Activated CD4-positive, alpha-beta T cell treated with anti-CD3 and anti-CD28 coated beads, Interleukin-2, amount 50 U/mL, for 48 hours (primary cell): ENCODE measurements around the gene OR51Q1.

Experiments
- DNase-seq, 2 experiments: peaks; one replicate each; pipeline ENCODE4 v3.0.0-alpha.2; 2020

The OR51Q1 gene

GRCh38 chr11:5421811-5422210, at the start of gene OR51Q1:
Gene OR51Q1 (plus strand): TSS chr11:5422111. CDS start chr11:5422201, 90 bp downstream.
- DNase-seq: no peak

DNA sequence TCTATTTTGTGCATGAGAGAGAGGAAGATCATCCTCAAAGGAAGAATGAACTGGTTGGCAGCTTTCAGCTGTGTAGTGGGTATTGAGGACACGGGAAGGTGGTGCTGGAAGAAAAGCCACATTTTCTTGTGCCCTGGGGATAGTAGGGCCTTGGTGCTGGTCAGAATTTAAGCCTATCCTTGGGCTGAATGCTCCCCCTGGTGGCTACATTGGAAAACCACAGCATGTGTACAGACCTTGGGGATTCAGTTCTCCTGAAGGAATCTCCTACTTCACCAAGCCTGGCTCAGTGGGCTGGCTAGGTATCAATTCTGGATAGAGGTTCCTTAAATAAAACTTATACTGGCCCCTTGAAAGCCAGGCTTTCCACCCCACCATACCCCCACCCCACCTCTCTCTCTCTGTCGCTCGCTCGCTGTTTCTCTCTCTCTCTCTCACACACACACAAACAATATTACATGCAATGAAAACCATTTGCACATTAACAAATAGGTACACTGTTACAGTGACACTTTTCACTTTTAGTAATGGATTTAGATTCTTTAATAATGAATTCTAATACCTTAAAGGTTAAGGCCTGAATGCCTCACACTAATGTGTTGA, 41.1 kb upstream of the OR51Q1 start:
- DNase-seq: peak; percentile 31 to 44

GRCh38 chr11:5383576-5383975, 38.3 kb upstream of the OR51Q1 start, which contains the start of gene OR51M1:
Gene OR51M1 (plus strand): TSS chr11:5383812. CDS start chr11:5389399, 5,587 bp downstream.
- no peak for DNase-seq

DNA sequence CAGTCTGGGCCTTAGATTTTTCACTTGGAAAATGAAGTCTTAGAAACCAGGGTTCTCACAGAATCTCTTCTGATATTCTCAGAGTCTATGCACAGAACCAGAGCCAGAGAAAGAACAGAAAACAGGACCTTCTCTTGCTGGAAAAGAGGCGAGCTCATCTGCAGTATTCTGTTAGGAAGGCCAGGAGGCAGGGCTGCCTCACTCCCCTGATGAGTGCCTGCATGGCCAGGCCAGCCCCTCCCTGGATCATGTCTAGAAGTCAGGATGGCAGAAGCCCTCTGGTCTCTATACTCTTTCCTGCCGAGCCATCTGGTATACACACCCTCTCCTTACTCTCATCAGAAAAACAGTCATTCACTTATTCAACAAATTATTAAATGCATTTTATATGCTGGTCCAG, 37.6 kb upstream of the OR51Q1 start:
- DNase-seq: no peak

DNA sequence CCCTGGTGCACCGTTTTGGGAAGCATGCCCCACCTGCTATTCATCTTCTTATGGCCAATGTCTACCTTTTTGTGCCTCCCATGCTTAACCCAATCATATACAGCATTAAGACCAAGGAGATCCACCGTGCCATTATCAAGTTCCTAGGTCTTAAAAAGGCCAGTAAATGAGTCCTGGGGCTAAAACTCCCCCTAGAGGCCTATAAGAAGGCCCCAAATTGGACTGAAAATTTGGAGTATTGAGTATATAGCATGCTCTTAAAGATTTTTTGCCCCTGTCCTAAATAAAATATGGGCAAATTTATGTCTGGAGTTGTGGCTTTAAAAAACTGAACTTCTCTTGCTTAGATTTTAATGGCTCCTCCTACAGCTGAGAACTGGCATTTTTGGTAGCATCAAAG, 31.7 kb upstream of the OR51Q1 start:
- DNase-seq: no peak

DNA sequence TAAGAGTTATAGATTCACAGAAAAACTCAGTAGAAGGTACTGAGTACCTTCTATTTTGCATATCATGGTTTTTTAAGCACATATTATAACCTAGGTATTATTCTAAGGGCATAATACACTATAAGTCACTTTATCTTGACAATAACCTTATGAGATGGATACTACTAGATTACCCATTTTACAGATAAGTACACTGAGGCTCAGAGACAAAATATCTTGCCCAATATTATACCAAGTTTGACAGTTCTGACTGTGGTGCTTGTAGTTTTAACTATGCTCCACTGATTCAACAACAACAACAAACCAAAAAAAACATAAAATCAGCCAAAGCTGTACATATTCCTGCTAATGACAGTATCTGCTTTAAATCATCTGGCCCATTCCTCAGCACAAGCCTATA, 27.8 kb upstream of the OR51Q1 start:
- no peak for DNase-seq

DNA sequence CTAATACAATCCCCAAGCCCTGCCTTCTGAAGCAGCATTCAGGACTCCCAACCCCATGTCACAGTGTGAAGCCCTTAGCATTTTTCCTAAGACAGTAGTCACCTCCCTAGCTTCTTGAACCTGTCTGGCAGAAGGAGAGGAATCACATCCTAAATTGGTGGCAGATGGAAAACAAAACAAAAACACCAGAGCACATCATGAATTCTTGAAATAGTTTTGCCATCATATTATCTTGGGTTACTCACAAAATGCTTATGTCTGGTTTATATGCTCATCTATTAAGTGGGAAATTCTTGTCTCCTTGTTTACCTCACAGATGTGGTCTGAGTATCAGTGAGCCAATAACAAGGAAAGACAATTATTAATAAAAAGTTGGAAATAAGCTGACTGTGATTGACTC, 23.0 kb upstream of the OR51Q1 start:
- no peak for DNase-seq

- DNase-seq: no peak
Observed at GRCh38 chr11:5405173-5405572, 16.7 kb upstream of the OR51Q1 start.

- DNase-seq: no peak
Observed at GRCh38 chr11:5420993-5421392, 918 bp upstream of the OR51Q1 start.

GRCh38 chr11:5423131-5423530, 1.2 kb downstream of the OR51Q1 start:
- no peak for DNase-seq

DNA sequence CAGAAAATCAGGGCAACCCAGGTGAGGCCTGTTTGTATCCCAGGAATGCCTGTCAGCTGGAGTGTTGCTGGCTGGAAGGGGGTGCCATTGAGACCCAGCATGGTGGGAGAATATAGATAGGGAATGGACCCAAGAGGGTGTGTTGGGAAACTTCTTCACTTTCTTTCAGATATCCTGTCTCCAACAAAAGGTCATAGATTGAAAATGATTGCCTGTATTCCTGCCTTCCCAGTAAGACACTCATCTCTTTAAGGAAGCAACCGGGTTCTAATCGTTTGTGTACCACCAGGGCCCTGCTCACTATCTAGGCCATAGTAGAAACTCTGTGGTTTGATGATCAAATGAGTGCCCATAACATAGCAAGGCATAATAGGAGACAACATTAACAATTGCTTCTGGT, 19.5 kb downstream of the OR51Q1 start, which contains the start of gene OR51I1:
OR51I1 (minus strand) TSS at position 101 of the 400 bp plus-strand sequence; CDS start at position 101, 0 bp downstream.
- DNase-seq: no peak

DNA sequence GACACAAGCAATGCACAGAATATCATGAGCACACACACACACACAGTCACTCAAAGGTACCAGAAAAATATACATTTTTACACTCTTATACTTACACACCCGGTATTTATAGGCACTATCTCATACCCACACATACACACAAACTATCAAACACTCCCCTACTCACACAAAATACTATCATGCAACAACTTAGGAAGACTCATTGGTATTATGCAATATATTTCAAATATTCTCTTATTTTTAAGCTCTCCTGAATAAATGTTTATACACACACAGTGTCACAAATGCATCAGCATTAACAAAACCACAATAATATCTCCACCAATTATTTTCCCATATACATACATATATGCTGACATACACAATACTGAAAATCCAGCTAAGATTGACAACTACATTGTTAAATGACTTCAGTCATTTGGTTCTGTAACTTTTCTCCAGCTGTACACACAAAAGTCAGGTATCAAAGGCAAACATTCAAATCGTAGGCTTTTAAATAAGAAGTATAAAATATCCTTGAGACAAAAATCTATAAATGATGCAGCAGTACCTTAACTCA, 22.0 kb downstream of the OR51Q1 start:
- DNase-seq: no peak

- no peak for DNase-seq
Observed at GRCh38 chr11:5449023-5449422, 27.1 kb downstream of the OR51Q1 start, which contains the start of gene OR51I2. Gene OR51I2 (plus strand): TSS chr11:5449323. CDS start chr11:5453489, 4,166 bp downstream.

GRCh38 chr11:5449432-5449831, 27.5 kb downstream of the OR51Q1 start:
- no peak for DNase-seq

DNA sequence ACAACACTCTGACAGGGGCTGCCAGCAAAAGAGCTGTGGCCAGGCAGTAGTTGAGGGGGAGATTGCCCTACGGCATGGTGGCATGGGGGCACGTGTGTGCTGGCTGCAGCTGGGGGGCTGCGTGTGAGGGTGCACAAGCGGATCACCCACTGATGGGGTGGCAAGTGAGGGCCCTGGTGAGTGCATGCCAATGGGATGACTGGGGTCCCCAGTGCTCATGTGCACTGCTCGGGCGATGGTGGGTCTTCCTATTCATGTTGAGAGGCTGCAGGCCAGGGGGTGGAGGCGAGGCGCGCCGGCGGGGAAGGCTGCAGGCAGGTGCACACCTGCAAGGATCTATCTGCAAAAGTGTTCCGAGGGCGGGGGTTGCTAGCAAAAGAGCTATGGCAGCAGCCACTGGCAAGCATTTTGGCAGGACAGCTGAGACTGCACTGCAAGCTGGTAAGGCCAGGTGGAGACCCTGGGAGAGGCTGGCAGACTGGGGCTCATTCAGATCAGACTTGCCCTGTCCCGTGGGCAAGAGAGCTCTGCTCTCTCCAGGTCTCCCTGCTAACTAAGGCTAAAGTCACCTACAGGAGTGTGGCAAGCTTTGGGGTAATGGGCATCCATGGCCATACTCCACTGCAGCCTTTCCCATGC, 39.2 kb downstream of the OR51Q1 start:
- DNase-seq: no peak

DNA sequence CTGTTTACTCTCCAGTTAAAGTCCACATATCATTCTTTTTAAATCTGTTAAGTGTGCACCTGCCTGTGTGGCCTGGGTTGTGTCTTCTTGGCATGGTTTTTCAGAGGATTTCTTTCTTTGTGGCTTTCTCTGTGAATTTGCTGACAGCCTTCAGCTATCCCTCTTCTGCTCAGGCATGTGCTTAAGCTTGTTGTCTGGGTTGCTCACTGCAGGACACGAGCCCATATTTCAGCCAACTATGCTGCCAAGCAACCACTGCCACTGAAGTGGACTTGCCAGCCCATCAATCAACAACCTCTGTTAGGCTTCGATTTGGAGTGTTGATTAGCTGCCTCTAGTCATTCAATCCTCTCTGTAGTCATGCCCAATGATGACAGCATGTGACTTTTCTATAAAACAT, 45.6 kb downstream of the OR51Q1 start:
- no peak for DNase-seq
